ENCODE measurements around the gene DCUN1D2. TPM values are rescaled to one million over a fixed set of nuclear protein-coding genes. Genes with fewer than 3 reads are reported as not detected.

The DCUN1D2 gene
- total RNA-seq, 3 donors from 2014 or later = 17.7 to 32.4 (median 22.6) TPM

- Histone ChIP-seq H3K4me1 (ENCODE audit: low read depth) (no peaks in the 10 kb centered on the region), H3K4me3 (no peak overlapping the region), H3K9me3 (no peaks in the 10 kb centered on the region), H3K36me3 (ENCODE audit: low read depth) (no peaks in the 10 kb centered on the region)
- intact Hi-C loops (cut with DNase I, micrococcal nuclease) = no loop called here
- ATAC-seq (no peak), DNase-seq (no peak)
- no peak for TF ChIP-seq CTCF (IDR thresholded peaks at IDR 0.05)
Measured at GRCh38 chr13:113420833-113421600, 69.5 kb downstream of the DCUN1D2 start.

- H3K9me3 ChIP-seq = no peaks in the 10 kb centered on the region
- TF ChIP-seq CTCF (IDR thresholded peaks at IDR 0.05) = no peak
- H3K4me1 ChIP-seq (ENCODE audit: low read depth) = no peaks in the 10 kb centered on the region
- no peaks in the 10 kb centered on the region for H3K36me3 ChIP-seq (ENCODE audit: low read depth)
- ATAC-seq = no peak
- no peak overlapping the region for H3K4me3 ChIP-seq
- no peak for DNase-seq
- intact Hi-C loops (cut with DNase I, micrococcal nuclease) = no loop called here
Measured at GRCh38 chr13:113420232-113420631, 70.3 kb downstream of the DCUN1D2 start.

- H3K9me3 ChIP-seq = no peaks in the 10 kb centered on the region
- no peak for DNase-seq
- ATAC-seq = peak; percentile 8
- TF ChIP-seq CTCF (IDR thresholded peaks at IDR 0.05) = no peak
- no peak overlapping the region for H3K4me3 ChIP-seq
- H3K4me1 ChIP-seq (ENCODE audit: low read depth) = no peaks in the 10 kb centered on the region
- H3K36me3 ChIP-seq (ENCODE audit: low read depth) = no peaks in the 10 kb centered on the region
- intact Hi-C loops (cut with DNase I, micrococcal nuclease) = no loop called here
Measured at GRCh38 chr13:113419531-113420193, 70.8 kb downstream of the DCUN1D2 start.

GRCh38 chr13:113418722-113419049 lies 71.8 kb downstream of the DCUN1D2 start:
- ATAC-seq (no peak), DNase-seq (no peak)
- no peak for TF ChIP-seq CTCF (IDR thresholded peaks at IDR 0.05)
- no peak overlapping the region for H3K4me3 ChIP-seq
- intact Hi-C loops (cut with DNase I, micrococcal nuclease) = no loop called here
- H3K9me3 ChIP-seq = no peaks in the 10 kb centered on the region
- H3K4me1 ChIP-seq (ENCODE audit: low read depth) = no peaks in the 10 kb centered on the region
- no peaks in the 10 kb centered on the region for H3K36me3 ChIP-seq (ENCODE audit: low read depth)

GRCh38 chr13:113417836-113418721 lies 72.4 kb downstream of the DCUN1D2 start:
- DNase-seq = no peak
- Histone ChIP-seq H3K4me1 (ENCODE audit: low read depth) (no peaks in the 10 kb centered on the region), H3K9me3 (no peaks in the 10 kb centered on the region), H3K4me3 (no peak overlapping the region), H3K36me3 (ENCODE audit: low read depth) (no peaks in the 10 kb centered on the region)
- no peak for TF ChIP-seq CTCF (IDR thresholded peaks at IDR 0.05)
- no peak for ATAC-seq
- intact Hi-C loops (cut with DNase I, micrococcal nuclease) = no loop called here

Data from mucosa of descending colon (tissue), 3 donors.